GM12865 (cell line): ENCODE data around the gene PDF.

Experiments
- DNase-seq: peaks from one replicate; pipeline ENCODE4 v3.0.0; 2010; ENCODE audit warnings: low read depth
- H3K4me3 ChIP-seq: 2 replicates; pipeline ENCODE4 v1.5.1; 2011; ENCODE audit warnings: mild to moderate bottlenecking, low read depth, low read length, control low read depth
- CTCF ChIP-seq: IDR thresholded peaks from 2 replicates; pipeline ENCODE4 v1.5.1; 2011; ENCODE audit warnings: low read length, control low read depth, low read depth, inconsistent platforms; ENCODE audit not compliant: insufficient read depth; ENCODE audit errors: missing control alignments

Gene PDF

GRCh38 chr16:69351309-69352027 lies 21.1 kb upstream of the PDF start, which contains the start of gene TMED6:
TMED6 (minus strand) TSS chr16:69351786; CDS start chr16:69351753, 33 bp downstream.
- no peak for DNase-seq
- H3K4me3 ChIP-seq: no peak within 1 kb of the TSS
- TF ChIP-seq CTCF: no peak

- H3K4me3 ChIP-seq: no peak overlapping the region
- TF ChIP-seq CTCF: no peak
- no peak for DNase-seq
These were observed 20.2 kb upstream of the PDF start for GRCh38 chr16:69350536-69351133.

- no peak for DNase-seq
- no peak overlapping the region for H3K4me3 ChIP-seq
- TF ChIP-seq CTCF: no peak
These were observed 19.1 kb upstream of the PDF start for GRCh38 chr16:69349536-69349935.

- no peak for TF ChIP-seq CTCF
- H3K4me3 ChIP-seq: no peak overlapping the region
- DNase-seq: no peak
These were observed 17.8 kb upstream of the PDF start for GRCh38 chr16:69348222-69348621.

GRCh38 chr16:69346683-69347082 lies 16.3 kb upstream of the PDF start:
- TF ChIP-seq CTCF: no peak
- DNase-seq: no peak

GRCh38 chr16:69345923-69346322 lies 15.5 kb upstream of the PDF start:
- no peak for DNase-seq
- H3K4me3 ChIP-seq: no peak overlapping the region
- no peak for TF ChIP-seq CTCF

More at GRCh38 chr16:69346683-69347082, 16.3 kb upstream of the PDF start:
- no peak overlapping the region for H3K4me3 ChIP-seq
